HEK293 (cell line): Measurements from ENCODE around the gene CD200.

Experiments
- CTCF ChIA-PET: fragments of 350-600 bp; formaldehyde crosslinking; extraction: SDS; loops from one replicate; lab custom pipeline; 2021; ENCODE audit warnings: antibody characterized with exemption; lab: Yijun Ruan, JAX
- POLR2A ChIA-PET: fragments of 300-600 bp; formaldehyde crosslinking; extraction: SDS; loops from one replicate; lab custom pipeline; 2020; ENCODE audit warnings: antibody characterized with exemption, inconsistent platforms; lab: Yijun Ruan, JAX
- H3K27ac ChIP-seq: fragments of 200-500 bp; sonication (Bioruptor generic); 2 replicates; pipeline ENCODE4 v1.5.1; 2014; ENCODE audit warnings: low read depth, low read length, control low read depth, inconsistent platforms; ENCODE audit errors: extremely low read depth
- H3K36me3 ChIP-seq, 2 experiments: fragments of 200-500 bp in 1 of 2; sonication (Bioruptor generic) in 1 of 2; 1 replicate in 1 of 2; 2 replicates in 1 of 2; pipeline ENCODE4 v1.5.1; 2014 to 2017; ENCODE audit warnings: inconsistent platforms in 2 of 2, low read length in 2 of 2; ENCODE audit not compliant: control insufficient read depth in 2 of 2, insufficient read depth in 1 of 2
- H3K4me1 ChIP-seq: fragments of 200-500 bp; sonication (Bioruptor generic); 2 replicates; pipeline ENCODE4 v1.5.1; 2014; ENCODE audit warnings: mild to moderate bottlenecking, low read length, inconsistent platforms; ENCODE audit not compliant: control insufficient read depth, insufficient read depth
- H3K4me3 ChIP-seq: 2 replicates; pipeline ENCODE4 v1.5.1; 2011; ENCODE audit warnings: low read depth, mild to moderate bottlenecking, control low read depth, low read length, moderate library complexity
- H3K9me3 ChIP-seq: fragments of 200-500 bp; sonication (Bioruptor generic); 2 replicates; pipeline ENCODE4 v1.5.1; 2014; ENCODE audit warnings: low read depth, low read length, inconsistent platforms; ENCODE audit not compliant: control insufficient read depth, insufficient read depth
- CTCF ChIP-seq: fragments of 450-650 bp; formaldehyde crosslinking; IDR thresholded peaks from 2 replicates; pipeline ENCODE4 v1.5.1; 2016; ENCODE audit warnings: missing biosample characterization, missing genetic modification characterization
- EGR2 ChIP-seq: fragments of 450-650 bp; formaldehyde crosslinking; IDR thresholded peaks from 2 replicates; pipeline ENCODE4 v1.5.1; 2016; ENCODE audit warnings: low read depth, missing biosample characterization, missing genetic modification characterization
- HOXD13 ChIP-seq: sonication (generic); formaldehyde crosslinking; IDR thresholded peaks from 2 replicates; pipeline ENCODE4 v1.8.0; 2022; ENCODE audit warnings: missing genetic modification reagents, borderline replicate concordance
- INSM2 ChIP-seq: fragments of 450-650 bp; formaldehyde crosslinking; IDR thresholded peaks from 2 replicates; pipeline ENCODE4 v1.5.1; 2016; ENCODE audit warnings: missing biosample characterization, missing genetic modification characterization
- KLF10 ChIP-seq: fragments of 450-650 bp; IDR thresholded peaks from 2 replicates; pipeline ENCODE4 v1.5.1; 2018; ENCODE audit warnings: missing biosample characterization, mild to moderate bottlenecking, missing genetic modification characterization
- SCRT2 ChIP-seq: fragments of 450-650 bp; formaldehyde crosslinking; IDR thresholded peaks from 2 replicates; pipeline ENCODE4 v1.5.1; 2016; ENCODE audit warnings: missing biosample characterization, missing genetic modification characterization
- TCF7L2 ChIP-seq: IDR thresholded peaks from 2 replicates; pipeline ENCODE4 v1.6.1; 2011; ENCODE audit warnings: low read depth, mild to moderate bottlenecking, inconsistent platforms, low read length, moderate library complexity, borderline replicate concordance
- WT1 ChIP-seq: fragments of 450-650 bp; formaldehyde crosslinking; IDR thresholded peaks from 2 replicates; pipeline ENCODE4 v1.5.1; 2016; ENCODE audit warnings: missing biosample characterization, missing genetic modification characterization
- YY2 ChIP-seq: fragments of 450-650 bp; formaldehyde crosslinking; IDR thresholded peaks from 2 replicates; pipeline ENCODE4 v1.5.1; 2016; ENCODE audit warnings: missing biosample characterization, missing genetic modification characterization
- ZBTB10 ChIP-seq: fragments of 450-650 bp; formaldehyde crosslinking; IDR thresholded peaks from 2 replicates; pipeline ENCODE4 v1.5.1; 2016; ENCODE audit warnings: missing biosample characterization, missing genetic modification characterization
- ZBTB17 ChIP-seq: fragments of 450-650 bp; formaldehyde crosslinking; IDR thresholded peaks from 2 replicates; pipeline ENCODE4 v1.5.1; 2016; ENCODE audit warnings: missing biosample characterization, missing genetic modification characterization
- ZBTB20 ChIP-seq: fragments of 450-650 bp; formaldehyde crosslinking; IDR thresholded peaks from 2 replicates; pipeline ENCODE4 v1.5.1; 2016; ENCODE audit warnings: missing biosample characterization, missing genetic modification characterization
- ZBTB6 ChIP-seq: fragments of 450-650 bp; formaldehyde crosslinking; IDR thresholded peaks from 2 replicates; pipeline ENCODE4 v1.5.1; 2017; ENCODE audit warnings: missing biosample characterization, missing genetic modification characterization
- ZEB2 ChIP-seq: fragments of 450-650 bp; formaldehyde crosslinking; IDR thresholded peaks from 2 replicates; pipeline ENCODE4 v1.5.1; 2016; ENCODE audit warnings: missing biosample characterization, missing genetic modification characterization
- ZNF302 ChIP-seq: fragments of 450-650 bp; formaldehyde crosslinking; IDR thresholded peaks from 2 replicates; pipeline ENCODE4 v1.5.1; 2016; ENCODE audit warnings: missing biosample characterization, missing genetic modification characterization, low read depth
- ZNF404 ChIP-seq: fragments of 450-650 bp; formaldehyde crosslinking; IDR thresholded peaks from 2 replicates; pipeline ENCODE4 v1.5.1; 2017; ENCODE audit warnings: missing biosample characterization, missing genetic modification characterization
- ZNF654 ChIP-seq: fragments of 450-650 bp; formaldehyde crosslinking; IDR thresholded peaks from 2 replicates; pipeline ENCODE4 v1.5.1; 2016; ENCODE audit warnings: low read depth, missing biosample characterization, missing genetic modification characterization
- ZNF747 ChIP-seq: fragments of 450-650 bp; formaldehyde crosslinking; IDR thresholded peaks from 2 replicates; pipeline ENCODE4 v1.5.1; 2016; ENCODE audit warnings: missing biosample characterization, missing genetic modification characterization
- ZNF791 ChIP-seq: fragments of 450-650 bp; formaldehyde crosslinking; IDR thresholded peaks from 2 replicates; pipeline ENCODE4 v1.5.1; 2016; ENCODE audit warnings: missing biosample characterization, missing genetic modification characterization
- ZSCAN4 ChIP-seq: fragments of 450-650 bp; formaldehyde crosslinking; IDR thresholded peaks from 2 replicates; pipeline ENCODE4 v1.5.1; 2017; ENCODE audit warnings: missing biosample characterization, missing genetic modification characterization

Gene CD200

GRCh38 chr3:112365636-112366035 is 32.7 kb downstream of the CD200 start:
- ChIA-PET POLR2A (no interaction called here), CTCF (no interaction called here)
- TF ChIP-seq CTCF (tag by site-specific recombination) (no peak), ZNF791 (no peak), SCRT2 (tag by site-specific recombination) (no peak), EGR2 (tag by site-specific recombination) (no peak), ZSCAN4 (tag by site-specific recombination) (no peak), ZBTB10 (tag by site-specific recombination) (no peak), TCF7L2 (no peak), ZBTB17 (tag by site-specific recombination) (no peak), ZNF747 (tag by site-specific recombination) (no peak), YY2 (no peak), ZNF654 (no peak), INSM2 (no peak), WT1 (no peak), ZEB2 (tag by site-specific recombination) (no peak), ZBTB6 (tag by site-specific recombination) (no peak), KLF10 (no peak), ZNF404 (tag by site-specific recombination) (no peak), HOXD13 (CRISPR knock-in tag) (no peak), ZNF302 (tag by site-specific recombination) (no peak), ZBTB20 (tag by site-specific recombination) (no peak)
- Histone ChIP-seq H3K4me1 (no peaks in the 10 kb centered on the region), H3K36me3 (no peaks in the 10 kb centered on the region), H3K4me3 (no peak overlapping the region), H3K9me3 (no peaks in the 10 kb centered on the region), H3K27ac (no peak overlapping the region)
